Nephron progenitor cell (in vitro differentiated cells): Measurements from ENCODE around the gene ACTL8.

Source experiments
- DNase-seq: peaks from one replicate; pipeline ENCODE4 v3.0.0; 2021
- H3K27ac Mint-ChIP-seq: 2 replicates; pipeline ENCODE4 v1.8.0; 2021; ENCODE audit warnings: mild to moderate bottlenecking, moderate library complexity, mixed read lengths
- H3K27me3 Mint-ChIP-seq: 2 replicates; pipeline ENCODE4 v1.8.0; 2021; ENCODE audit warnings: mild to moderate bottlenecking, low read depth, mixed read lengths; ENCODE audit not compliant: poor library complexity
- H3K36me3 Mint-ChIP-seq: 2 replicates; pipeline ENCODE4 v1.8.0; 2021; ENCODE audit warnings: low read depth, mixed read lengths
- H3K4me1 Mint-ChIP-seq: 2 replicates; pipeline ENCODE4 v1.8.0; 2021; ENCODE audit warnings: mixed read lengths
- H3K4me3 Mint-ChIP-seq: 2 replicates; pipeline ENCODE4 v1.8.0; 2021; ENCODE audit warnings: mild to moderate bottlenecking, moderate library complexity, mixed read lengths
- H3K9me3 Mint-ChIP-seq: 2 replicates; pipeline ENCODE4 v1.8.0; 2021; ENCODE audit warnings: mild to moderate bottlenecking, moderate library complexity, mixed read lengths
- CTCF ChIP-seq: fragments of 200-600 bp; sonication (generic); IDR thresholded peaks from 2 replicates; pipeline ENCODE4 v1.5.0; 2021; ENCODE audit warnings: antibody characterized with exemption

ACTL8 gene

DNA sequence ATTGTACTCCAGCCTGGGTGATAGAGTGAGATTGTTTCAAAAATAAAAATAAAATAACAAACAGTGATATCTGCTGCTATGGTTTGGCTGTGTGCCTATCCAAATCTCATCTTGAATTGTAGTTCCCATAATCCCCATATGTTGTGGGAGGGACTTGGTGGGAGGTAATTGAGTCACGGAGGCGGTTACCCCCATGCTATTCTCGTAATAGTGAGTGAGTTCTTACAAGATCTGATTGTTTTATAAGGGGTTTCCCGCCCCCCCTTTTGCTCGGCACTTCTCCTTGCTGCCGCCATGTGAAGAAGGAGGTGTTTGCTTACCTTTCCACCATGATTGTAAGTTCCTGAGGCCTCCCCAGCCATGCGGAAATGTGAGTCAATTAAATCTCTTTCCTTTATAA is 47.8 kb downstream of the ACTL8 start:
- no peak overlapping the region for H3K4me3 Mint-ChIP-seq
- no peak overlapping the region for H3K27ac Mint-ChIP-seq
- TF ChIP-seq CTCF: no peak
- H3K4me1 Mint-ChIP-seq: peaks cover 14% of the 10 kb centered on the region
- no peaks in the 10 kb centered on the region for H3K9me3 Mint-ChIP-seq
- peaks cover 34% of the 10 kb centered on the region for H3K27me3 Mint-ChIP-seq
- no peaks in the 10 kb centered on the region for H3K36me3 Mint-ChIP-seq
- no peak for DNase-seq

GRCh38 chr1:17805869-17806684 is 50.9 kb downstream of the ACTL8 start:
- H3K27me3 Mint-ChIP-seq: peaks cover 17% of the 10 kb centered on the region
- TF ChIP-seq CTCF: no peak
- no peak overlapping the region for H3K4me3 Mint-ChIP-seq
- DNase-seq: no peak
- H3K4me1 Mint-ChIP-seq: peaks cover 14% of the 10 kb centered on the region
- H3K27ac Mint-ChIP-seq: peak overlapping the region; percentile 16
- no peaks in the 10 kb centered on the region for H3K36me3 Mint-ChIP-seq
- H3K9me3 Mint-ChIP-seq: no peaks in the 10 kb centered on the region

DNA sequence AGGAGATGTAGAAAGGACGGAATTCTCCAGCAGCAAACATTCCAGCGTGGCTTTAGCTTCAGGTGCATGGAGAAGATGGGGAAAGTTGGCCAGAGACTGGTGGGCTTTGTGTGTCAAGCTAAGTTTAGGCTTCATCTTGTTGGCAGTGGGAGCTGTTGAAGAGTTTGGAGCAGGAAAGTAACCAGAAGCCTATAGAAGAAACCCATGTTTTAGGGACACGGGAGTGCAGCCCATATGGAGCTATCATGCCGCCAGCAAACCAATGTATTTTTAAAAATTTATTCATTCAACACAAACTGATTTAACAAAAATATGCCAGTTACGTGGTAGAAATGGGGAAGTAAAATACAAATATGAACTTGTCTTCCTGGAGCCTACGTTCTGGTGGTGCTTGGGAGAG is 53.7 kb downstream of the ACTL8 start:
- Mint-ChIP-seq H3K4me3 (no peak overlapping the region), H3K27ac (no peak overlapping the region), H3K27me3 (peaks cover 14% of the 10 kb centered on the region), H3K36me3 (no peaks in the 10 kb centered on the region), H3K9me3 (no peaks in the 10 kb centered on the region), H3K4me1 (peaks cover 9% of the 10 kb centered on the region)
- TF ChIP-seq CTCF: no peak
- no peak for DNase-seq

DNA sequence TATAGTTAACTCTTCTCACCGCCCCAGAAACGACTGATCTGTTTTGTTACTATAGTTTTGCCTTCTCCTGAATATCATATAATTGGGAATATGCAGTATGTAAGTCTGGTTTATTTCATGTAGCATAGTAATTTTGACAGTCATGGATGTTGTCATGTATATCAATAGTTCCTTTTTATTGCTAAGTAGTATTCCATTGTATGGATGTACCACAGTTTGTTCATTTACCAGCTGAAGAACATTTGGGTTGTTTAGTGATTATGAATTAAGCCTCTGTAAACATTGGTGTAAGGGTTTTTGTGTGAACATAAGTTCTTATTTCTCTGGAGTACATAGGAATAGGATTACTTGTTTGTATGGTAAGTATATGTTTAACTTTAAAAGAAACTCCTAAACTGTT is 55.5 kb downstream of the ACTL8 start:
- Mint-ChIP-seq H3K9me3 (peaks cover 2% of the 10 kb centered on the region), H3K36me3 (no peaks in the 10 kb centered on the region), H3K27ac (no peak overlapping the region), H3K4me3 (no peak overlapping the region), H3K27me3 (peaks cover 9% of the 10 kb centered on the region), H3K4me1 (peaks cover 9% of the 10 kb centered on the region)
- no peak for DNase-seq
- no peak for TF ChIP-seq CTCF

DNA sequence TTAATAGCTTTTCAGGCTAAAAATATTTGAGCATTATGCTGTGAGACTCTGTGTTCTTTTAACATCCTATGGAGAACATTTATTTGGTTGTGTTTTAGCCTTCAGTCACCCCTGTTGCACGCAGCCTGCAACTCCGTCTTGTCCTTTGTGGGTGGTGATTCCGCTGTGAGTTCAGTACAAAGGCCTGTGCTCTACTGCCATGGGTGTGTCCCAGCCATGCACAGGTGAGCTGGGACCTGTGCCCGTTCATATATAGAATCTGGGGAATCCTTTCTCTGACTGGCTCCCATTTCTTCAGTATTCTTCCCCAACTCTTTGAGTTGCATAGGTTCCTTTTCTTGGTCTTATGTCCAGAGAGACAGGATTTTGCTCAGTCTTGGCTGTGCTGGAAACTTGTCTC is 61.4 kb downstream of the ACTL8 start:
- Mint-ChIP-seq H3K27me3 (peaks cover 14% of the 10 kb centered on the region), H3K4me1 (no peaks in the 10 kb centered on the region), H3K36me3 (no peaks in the 10 kb centered on the region), H3K9me3 (peaks cover 4% of the 10 kb centered on the region), H3K4me3 (no peak overlapping the region), H3K27ac (no peak overlapping the region)
- TF ChIP-seq CTCF: no peak
- no peak for DNase-seq
